ENCODE results near the gene HLA-DOA.

The HLA-DOA gene

DNA sequence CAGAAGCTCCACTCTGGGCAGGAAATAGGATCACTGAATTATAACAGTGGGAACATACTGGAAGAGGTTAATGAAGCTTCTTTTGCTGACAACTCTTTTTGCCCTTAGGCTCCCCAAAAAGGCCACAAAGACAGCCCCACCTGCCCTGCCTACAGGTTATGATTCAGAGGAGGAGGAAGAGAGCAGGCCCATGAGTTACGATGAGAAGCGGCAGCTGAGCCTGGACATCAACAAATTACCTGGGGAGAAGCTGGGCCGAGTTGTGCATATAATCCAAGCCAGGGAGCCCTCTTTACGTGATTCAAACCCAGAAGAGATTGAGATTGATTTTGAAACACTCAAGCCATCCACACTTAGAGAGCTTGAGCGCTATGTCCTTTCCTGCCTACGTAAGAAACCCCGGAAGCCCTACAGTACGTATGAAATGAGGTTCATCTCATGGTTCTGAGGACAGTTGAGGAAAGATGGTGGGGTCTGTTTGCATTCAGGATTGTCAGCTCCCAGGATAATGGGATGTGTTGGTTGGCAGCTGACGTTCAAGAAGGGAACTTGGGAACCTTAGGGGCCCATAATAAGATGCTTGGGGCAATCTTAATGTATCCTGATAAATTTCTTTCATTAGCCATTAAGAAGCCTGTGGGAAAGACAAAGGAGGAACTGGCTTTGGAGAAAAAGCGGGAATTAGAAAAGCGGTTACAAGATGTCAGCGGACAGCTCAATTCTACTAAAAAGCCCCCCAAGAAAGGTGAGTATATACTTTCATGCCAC lies 29.5 kb downstream of the HLA-DOA start:
- H3K4me3 ChIP-seq (replicated peaks; ENCODE audit: low read depth, low read length), result no peak overlapping the region
- TF ChIP-seq, protein P1, sequence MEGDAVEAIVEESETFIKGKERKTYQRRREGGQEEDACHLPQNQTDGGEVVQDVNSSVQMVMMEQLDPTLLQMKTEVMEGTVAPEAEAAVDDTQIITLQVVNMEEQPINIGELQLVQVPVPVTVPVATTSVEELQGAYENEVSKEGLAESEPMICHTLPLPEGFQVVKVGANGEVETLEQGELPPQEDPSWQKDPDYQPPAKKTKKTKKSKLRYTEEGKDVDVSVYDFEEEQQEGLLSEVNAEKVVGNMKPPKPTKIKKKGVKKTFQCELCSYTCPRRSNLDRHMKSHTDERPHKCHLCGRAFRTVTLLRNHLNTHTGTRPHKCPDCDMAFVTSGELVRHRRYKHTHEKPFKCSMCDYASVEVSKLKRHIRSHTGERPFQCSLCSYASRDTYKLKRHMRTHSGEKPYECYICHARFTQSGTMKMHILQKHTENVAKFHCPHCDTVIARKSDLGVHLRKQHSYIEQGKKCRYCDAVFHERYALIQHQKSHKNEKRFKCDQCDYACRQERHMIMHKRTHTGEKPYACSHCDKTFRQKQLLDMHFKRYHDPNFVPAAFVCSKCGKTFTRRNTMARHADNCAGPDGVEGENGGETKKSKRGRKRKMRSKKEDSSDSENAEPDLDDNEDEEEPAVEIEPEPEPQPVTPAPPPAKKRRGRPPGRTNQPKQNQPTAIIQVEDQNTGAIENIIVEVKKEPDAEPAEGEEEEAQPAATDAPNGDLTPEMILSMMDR (IDR thresholded peaks at IDR 0.05; ENCODE audit: low read length, missing control alignments), result no peak
- DNase-seq (ENCODE audit: low read depth), result no peak

DNA sequence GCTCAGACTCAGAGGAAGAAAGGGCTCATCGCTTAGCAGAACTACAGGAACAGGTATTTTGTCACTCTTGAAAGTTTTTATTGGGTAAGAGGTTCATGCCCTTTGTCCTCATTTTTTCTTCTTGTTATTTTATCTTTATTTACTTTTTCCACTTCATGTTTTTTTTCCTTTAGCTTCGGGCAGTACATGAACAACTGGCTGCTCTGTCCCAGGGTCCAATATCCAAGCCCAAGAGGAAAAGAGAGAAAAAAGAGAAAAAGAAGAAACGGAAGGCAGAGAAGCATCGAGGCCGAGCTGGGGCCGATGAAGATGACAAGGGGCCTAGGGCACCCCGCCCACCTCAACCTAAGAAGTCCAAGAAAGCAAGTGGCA lies 31.5 kb downstream of the HLA-DOA start:
- DNase-seq (ENCODE audit: low read depth), result no peak
- no peak overlapping the region for H3K4me3 ChIP-seq (replicated peaks; ENCODE audit: low read depth, low read length)

DNA sequence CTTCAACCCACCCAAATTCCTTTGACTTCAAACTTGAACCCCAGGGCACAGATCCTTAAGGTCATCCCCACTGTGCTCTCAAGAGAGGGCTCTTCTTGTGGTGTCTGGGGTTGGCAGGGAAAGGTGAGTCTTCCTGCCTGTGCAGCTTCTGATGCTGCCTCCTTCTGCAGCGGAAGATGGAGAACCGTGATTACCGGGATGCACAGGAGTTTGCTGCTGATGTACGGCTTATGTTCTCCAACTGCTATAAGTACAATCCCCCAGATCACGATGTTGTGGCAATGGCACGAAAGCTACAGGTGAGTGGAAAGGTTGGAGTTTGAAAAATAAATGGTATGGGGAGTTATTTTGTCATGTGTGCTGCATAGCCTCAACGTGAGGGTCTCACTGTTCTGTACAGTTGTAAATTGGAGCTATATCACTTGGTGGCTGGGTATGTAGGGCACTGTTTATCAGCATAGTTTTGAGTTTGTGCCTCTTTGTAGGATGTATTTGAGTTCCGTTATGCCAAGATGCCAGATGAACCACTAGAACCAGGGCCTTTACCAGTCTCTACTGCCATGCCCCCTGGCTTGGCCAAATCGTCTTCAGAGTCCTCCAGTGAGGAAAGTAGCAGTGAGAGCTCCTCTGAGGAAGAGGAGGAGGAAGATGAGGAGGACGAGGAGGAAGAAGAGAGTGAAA lies 32.0 kb downstream of the HLA-DOA start:
- TF ChIP-seq, protein P1 (IDR thresholded peaks at IDR 0.05; ENCODE audit: low read length, missing control alignments), result no peak
- no peak overlapping the region for H3K4me3 ChIP-seq (replicated peaks; ENCODE audit: low read depth, low read length)
- no peak for DNase-seq (ENCODE audit: low read depth)

More for the DNA sequence above, 31.5 kb downstream of the HLA-DOA start:
- TF ChIP-seq, protein P1 (IDR thresholded peaks at IDR 0.05; ENCODE audit: low read length, missing control alignments), result no peak

DNA sequence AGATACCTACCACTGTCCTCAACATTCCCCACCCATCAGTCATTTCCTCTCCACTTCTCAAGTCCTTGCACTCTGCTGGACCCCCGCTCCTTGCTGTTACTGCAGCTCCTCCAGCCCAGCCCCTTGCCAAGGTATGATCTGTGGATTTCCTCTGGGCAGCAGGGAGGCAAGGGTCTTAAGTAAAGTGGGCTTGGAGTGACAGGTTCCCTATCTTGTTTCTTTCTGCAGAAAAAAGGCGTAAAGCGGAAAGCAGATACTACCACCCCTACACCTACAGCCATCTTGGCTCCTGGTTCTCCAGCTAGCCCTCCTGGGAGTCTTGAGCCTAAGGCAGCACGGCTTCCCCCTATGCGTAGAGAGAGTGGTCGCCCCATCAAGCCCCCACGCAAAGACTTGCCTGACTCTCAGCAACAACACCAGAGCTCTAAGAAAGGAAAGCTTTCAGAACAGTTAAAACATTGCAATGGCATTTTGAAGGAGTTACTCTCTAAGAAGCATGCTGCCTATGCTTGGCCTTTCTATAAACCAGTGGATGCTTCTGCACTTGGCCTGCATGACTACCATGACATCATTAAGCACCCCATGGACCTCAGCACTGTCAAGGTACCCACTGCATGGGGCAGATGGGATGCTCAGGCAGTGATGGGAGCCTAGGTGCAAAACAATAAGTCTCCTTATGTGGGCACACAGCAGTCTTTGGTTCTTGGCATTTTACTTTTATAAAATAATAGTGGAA lies 32.9 kb downstream of the HLA-DOA start:
- peak overlapping the region; percentile 100 for H3K4me3 ChIP-seq (replicated peaks; ENCODE audit: low read depth, low read length)
- no peak for DNase-seq (ENCODE audit: low read depth)
- TF ChIP-seq, protein P1 (IDR thresholded peaks at IDR 0.05; ENCODE audit: low read length, missing control alignments), result no peak

DNA sequence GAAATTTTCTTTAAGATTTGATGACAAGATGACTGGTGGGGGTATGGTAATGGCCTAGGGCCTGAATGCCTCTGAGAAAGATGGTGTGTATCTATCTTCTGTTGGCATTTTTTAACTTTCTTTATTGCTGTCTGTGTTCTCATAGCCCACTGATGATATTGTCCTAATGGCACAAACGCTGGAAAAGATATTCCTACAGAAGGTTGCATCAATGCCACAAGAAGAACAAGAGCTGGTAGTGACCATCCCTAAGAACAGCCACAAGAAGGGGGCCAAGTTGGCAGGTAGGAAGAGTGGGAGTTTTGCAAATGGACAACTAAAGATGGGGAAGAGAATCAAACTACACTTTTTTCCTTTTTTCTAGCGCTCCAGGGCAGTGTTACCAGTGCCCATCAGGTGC lies 33.5 kb downstream of the HLA-DOA start:
- H3K4me3 ChIP-seq (replicated peaks; ENCODE audit: low read depth, low read length), result peak overlapping the region; percentile 100
- TF ChIP-seq, protein P1 (IDR thresholded peaks at IDR 0.05; ENCODE audit: low read length, missing control alignments), result no peak

DNA sequence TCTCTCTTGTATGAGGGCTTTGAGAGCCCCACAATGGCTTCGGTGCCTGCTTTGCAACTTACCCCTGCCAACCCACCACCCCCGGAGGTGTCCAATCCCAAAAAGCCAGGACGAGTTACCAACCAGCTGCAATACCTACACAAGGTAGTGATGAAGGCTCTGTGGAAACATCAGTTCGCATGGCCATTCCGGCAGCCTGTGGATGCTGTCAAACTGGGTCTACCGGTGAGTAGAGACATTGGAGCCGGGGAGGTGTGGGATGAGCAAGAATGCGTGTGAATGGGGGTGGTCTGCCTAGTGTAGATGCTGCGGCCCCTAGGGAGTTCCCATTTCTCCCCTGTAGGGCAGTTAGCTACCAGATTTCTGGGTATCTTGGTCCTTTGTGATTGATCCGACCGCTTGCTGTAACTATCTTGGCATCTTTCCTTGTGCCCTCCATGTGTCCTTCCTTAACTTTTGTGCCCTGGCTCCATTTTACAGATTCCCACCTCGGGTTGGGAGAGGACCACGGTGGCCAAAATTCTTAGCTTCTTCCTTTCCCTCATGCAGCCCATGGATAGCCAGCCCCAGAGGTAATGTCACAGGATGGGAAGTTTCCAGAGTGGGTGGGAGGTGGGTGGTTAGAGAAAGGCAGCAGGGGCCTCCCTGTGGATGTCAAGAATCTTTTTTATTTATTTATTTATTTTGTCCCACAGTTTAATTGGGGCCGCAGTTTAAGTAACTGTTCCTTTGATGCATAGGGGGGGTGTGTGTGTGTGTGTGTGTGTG lies 34.7 kb downstream of the HLA-DOA start:
- TF ChIP-seq, protein P1 (IDR thresholded peaks at IDR 0.05; ENCODE audit: low read length, missing control alignments), result no peak
- peak overlapping the region; percentile 100 for H3K4me3 ChIP-seq (replicated peaks; ENCODE audit: low read depth, low read length)
- DNase-seq (ENCODE audit: low read depth), result no peak

More for the DNA sequence above, 33.5 kb downstream of the HLA-DOA start:
- DNase-seq (ENCODE audit: low read depth), result no peak
